ENCODE data around the gene SLC25A1. TPM values are rescaled to one million over a fixed set of nuclear protein-coding genes. Genes with fewer than 3 reads are reported as not detected.

SLC25A1 gene
- 108 and 119 TPM in 2 replicates for total RNA-seq

GRCh38 chr22:19178657-19179496 lies at the start of gene SLC25A1:
TSS of gene SLC25A1 (minus strand) at chr22:19178736. CDS start at chr22:19178673, 63 bp downstream.
- no peak for DNase-seq (ENCODE audit: extremely low read depth, low read depth, low spot score)

- DNase-seq (ENCODE audit: extremely low read depth, low read depth, low spot score): no peak
Measured at GRCh38 chr22:19228179-19228578, 49.6 kb upstream of the SLC25A1 start.

- no peak for DNase-seq (ENCODE audit: extremely low read depth, low read depth, low spot score)
Measured at GRCh38 chr22:19226428-19226827, 47.9 kb upstream of the SLC25A1 start.

GRCh38 chr22:19225560-19225959 lies 47.0 kb upstream of the SLC25A1 start:
- no peak for DNase-seq (ENCODE audit: extremely low read depth, low read depth, low spot score)

GRCh38 chr22:19224985-19225384 lies 46.4 kb upstream of the SLC25A1 start:
- no peak for DNase-seq (ENCODE audit: extremely low read depth, low read depth, low spot score)

GRCh38 chr22:19224557-19224956 lies 46.0 kb upstream of the SLC25A1 start:
- DNase-seq (ENCODE audit: extremely low read depth, low read depth, low spot score): no peak

GRCh38 chr22:19223617-19224016 lies 45.1 kb upstream of the SLC25A1 start:
- DNase-seq (ENCODE audit: extremely low read depth, low read depth, low spot score): no peak

- no peak for DNase-seq (ENCODE audit: extremely low read depth, low read depth, low spot score)
Measured at GRCh38 chr22:19223110-19223509, 44.6 kb upstream of the SLC25A1 start.

- no peak for DNase-seq (ENCODE audit: extremely low read depth, low read depth, low spot score)
Measured at GRCh38 chr22:19222242-19223005, 43.9 kb upstream of the SLC25A1 start.

- no peak for DNase-seq (ENCODE audit: extremely low read depth, low read depth, low spot score)
Measured at GRCh38 chr22:19220867-19221266, 42.3 kb upstream of the SLC25A1 start.

- DNase-seq (ENCODE audit: extremely low read depth, low read depth, low spot score): no peak
Measured at GRCh38 chr22:19218541-19219233, 40.2 kb upstream of the SLC25A1 start.

- no peak for DNase-seq (ENCODE audit: extremely low read depth, low read depth, low spot score)
Measured at GRCh38 chr22:19216579-19216978, 38.0 kb upstream of the SLC25A1 start.

GRCh38 chr22:19215360-19215759 lies 36.8 kb upstream of the SLC25A1 start:
- no peak for DNase-seq (ENCODE audit: extremely low read depth, low read depth, low spot score)

GRCh38 chr22:19214078-19214473 lies 35.5 kb upstream of the SLC25A1 start:
- no peak for DNase-seq (ENCODE audit: extremely low read depth, low read depth, low spot score)

GRCh38 chr22:19213442-19214077 lies 35.0 kb upstream of the SLC25A1 start:
- DNase-seq (ENCODE audit: extremely low read depth, low read depth, low spot score): no peak

- DNase-seq (ENCODE audit: extremely low read depth, low read depth, low spot score): no peak
Measured at GRCh38 chr22:19213001-19213400, 34.5 kb upstream of the SLC25A1 start.

GRCh38 chr22:19212302-19212870 lies 33.9 kb upstream of the SLC25A1 start:
- no peak for DNase-seq (ENCODE audit: extremely low read depth, low read depth, low spot score)

GRCh38 chr22:19210188-19210587 lies 31.7 kb upstream of the SLC25A1 start:
- DNase-seq (ENCODE audit: extremely low read depth, low read depth, low spot score): no peak

- DNase-seq (ENCODE audit: extremely low read depth, low read depth, low spot score): no peak
Measured at GRCh38 chr22:19208287-19208847, 29.8 kb upstream of the SLC25A1 start.

- no peak for DNase-seq (ENCODE audit: extremely low read depth, low read depth, low spot score)
Measured at GRCh38 chr22:19207884-19208283, 29.3 kb upstream of the SLC25A1 start.
